Peyer's patch (tissue), 4 donors: ENCODE measurements around the gene ALG6. TPM values are rescaled to one million over a fixed set of nuclear protein-coding genes. Genes with fewer than 3 reads are reported as not detected.
"Not testable (repeated sequence)": the region's sequence is repeated elsewhere in the genome, so short reads cannot be mapped to it uniquely, and the experiment has no call there.

Experiments used
- DNase-seq, 3 donors: peaks; one replicate each; pipeline ENCODE4 v3.0.0-alpha.2; 2017 to 2019
- H3K27ac ChIP-seq, 4 donors: fragments of 200-600 bp; sonication (generic); one replicate each; pipeline ENCODE4 v1.5.1; 2016 to 2019
- H3K27me3 ChIP-seq, 2 donors: fragments of 200-600 bp; sonication (generic); one replicate each; pipeline ENCODE4 v1.5.1; 2019
- H3K36me3 ChIP-seq, 3 donors: fragments of 200-600 bp; sonication (generic); one replicate each; pipeline ENCODE4 v1.5.1; 2016 to 2019
- H3K4me1 ChIP-seq, 4 donors: fragments of 200-600 bp; sonication (generic); one replicate each; pipeline ENCODE4 v1.5.1; 2016 to 2019
- H3K4me3 ChIP-seq, 4 donors: fragments of 200-600 bp; sonication (generic); 1 replicate in 3 of 4; 2 replicates in 1 of 4; pipeline ENCODE4 v1.5.1; 2016 to 2019; ENCODE audit warnings: mild to moderate bottlenecking in 1 of 4
- H3K9me3 ChIP-seq, 4 donors: fragments of 200-600 bp; sonication (generic); one replicate each; pipeline ENCODE4 v1.5.1; 2016 to 2019; ENCODE audit warnings: mild to moderate bottlenecking in 1 of 4
- POLR2A ChIP-seq, 2 donors: fragments of 450-650 bp; IDR thresholded peaks; one replicate each; pipeline ENCODE4 v1.5.1; 2017; ENCODE audit warnings: antibody characterized with exemption in 2 of 2, mild to moderate bottlenecking in 2 of 2, moderate library complexity in 2 of 2
- total RNA-seq, 4 donors: library from RNA; depleted of rRNA; stranded (reverse); fragments of >200 nt; gene quantifications; one replicate each; pipeline ENCODE4 v1.1.0, GENCODE V29; 2016
- TF ChIP-seq, protein P1 (sequence below), 6 experiments: fragments of 450-650 bp in 4 of 6; fragments of 200-600 bp in 2 of 6; sonication (generic) in 1 of 6; IDR thresholded peaks; one replicate each; pipeline ENCODE4 v1.5.1; 2017 to 2019; ENCODE audit warnings: antibody characterized with exemption in 6 of 6, mild to moderate bottlenecking in 3 of 6, moderate library complexity in 1 of 6

Gene ALG6
- total RNA-seq, 4 donors from 2014 or later: 10.8 to 46.2 (median 20.7) TPM

DNA sequence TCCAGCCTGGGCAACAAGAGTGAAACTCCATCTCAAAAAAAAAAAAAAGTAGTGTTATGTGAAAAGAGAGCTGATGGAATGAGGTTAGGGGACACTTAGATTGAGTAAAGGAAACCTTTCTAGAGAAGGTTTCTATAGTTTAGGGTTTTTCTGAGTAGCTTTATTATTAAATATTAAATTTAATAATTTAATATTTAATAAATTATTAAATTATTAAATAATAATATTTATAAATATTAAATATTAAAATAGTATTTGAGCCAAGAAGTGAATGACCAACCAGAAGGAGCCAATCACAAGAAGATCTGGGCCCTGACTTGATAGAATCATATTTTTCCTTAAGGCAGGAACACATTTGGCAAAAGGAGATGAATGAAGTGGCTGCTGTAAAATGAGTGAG is 50.7 kb downstream of the ALG6 start:
- no peak for TF ChIP-seq POLR2A (IDR thresholded peaks at IDR 0.05)
- TF ChIP-seq, protein P1, sequence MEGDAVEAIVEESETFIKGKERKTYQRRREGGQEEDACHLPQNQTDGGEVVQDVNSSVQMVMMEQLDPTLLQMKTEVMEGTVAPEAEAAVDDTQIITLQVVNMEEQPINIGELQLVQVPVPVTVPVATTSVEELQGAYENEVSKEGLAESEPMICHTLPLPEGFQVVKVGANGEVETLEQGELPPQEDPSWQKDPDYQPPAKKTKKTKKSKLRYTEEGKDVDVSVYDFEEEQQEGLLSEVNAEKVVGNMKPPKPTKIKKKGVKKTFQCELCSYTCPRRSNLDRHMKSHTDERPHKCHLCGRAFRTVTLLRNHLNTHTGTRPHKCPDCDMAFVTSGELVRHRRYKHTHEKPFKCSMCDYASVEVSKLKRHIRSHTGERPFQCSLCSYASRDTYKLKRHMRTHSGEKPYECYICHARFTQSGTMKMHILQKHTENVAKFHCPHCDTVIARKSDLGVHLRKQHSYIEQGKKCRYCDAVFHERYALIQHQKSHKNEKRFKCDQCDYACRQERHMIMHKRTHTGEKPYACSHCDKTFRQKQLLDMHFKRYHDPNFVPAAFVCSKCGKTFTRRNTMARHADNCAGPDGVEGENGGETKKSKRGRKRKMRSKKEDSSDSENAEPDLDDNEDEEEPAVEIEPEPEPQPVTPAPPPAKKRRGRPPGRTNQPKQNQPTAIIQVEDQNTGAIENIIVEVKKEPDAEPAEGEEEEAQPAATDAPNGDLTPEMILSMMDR (IDR thresholded peaks at IDR 0.05): no peak
- Histone ChIP-seq H3K4me1 (no peaks in the 10 kb centered on the region), H3K36me3 (no peaks in the 10 kb centered on the region), H3K27me3 (no peaks in the 10 kb centered on the region), H3K9me3 (no peaks in the 10 kb centered on the region), H3K4me3 (no peak overlapping the region), H3K27ac (no peak overlapping the region)
- DNase-seq: no peak

DNA sequence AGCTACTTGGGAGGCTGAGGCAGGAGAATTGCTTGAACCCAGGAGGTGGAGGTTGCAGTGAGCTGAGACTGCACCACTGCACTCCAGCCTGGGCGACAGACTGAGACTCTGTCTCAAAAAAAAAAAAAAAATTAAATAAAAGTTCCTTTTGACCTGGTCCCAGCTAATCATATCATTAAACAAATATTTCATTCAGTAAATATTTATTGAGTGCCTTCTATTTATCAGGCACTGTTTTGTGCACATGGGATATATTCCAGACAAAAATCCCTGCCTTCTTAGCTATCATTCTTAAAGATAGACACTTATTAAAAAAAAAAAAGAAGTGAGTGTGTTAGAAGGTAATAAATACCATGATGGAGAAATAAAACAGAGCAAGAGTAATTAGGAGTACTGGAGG is 53.3 kb downstream of the ALG6 start:
- not testable (repeated sequence) for H3K9me3 ChIP-seq, H3K27ac ChIP-seq, DNase-seq, H3K27me3 ChIP-seq, H3K4me1 ChIP-seq, H3K4me3 ChIP-seq, H3K36me3 ChIP-seq

DNA sequence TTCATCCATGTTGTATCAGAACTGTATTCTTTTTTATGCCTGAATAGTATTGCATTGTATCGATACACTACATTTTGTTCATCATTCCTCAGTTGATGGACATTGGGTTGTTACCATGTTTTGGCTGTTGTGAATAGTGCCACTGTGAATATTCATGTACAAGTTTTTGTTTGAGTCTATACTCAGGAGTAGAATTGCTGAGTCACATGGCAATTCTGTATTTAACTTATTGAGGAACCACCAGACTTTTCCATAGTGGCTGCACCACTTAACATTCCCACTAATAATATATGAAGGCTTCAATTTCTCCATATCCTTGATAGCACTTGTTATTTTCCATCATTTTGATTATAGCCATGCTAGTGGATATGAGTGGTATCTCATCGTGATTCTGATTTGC is 56.2 kb downstream of the ALG6 start:
- H3K27me3 ChIP-seq: no peaks in the 10 kb centered on the region
- H3K36me3 ChIP-seq: peaks cover 0 to under 1% (median 0%) of the 10 kb centered on the region in 3 donors
- H3K9me3 ChIP-seq: no peaks in the 10 kb centered on the region
- H3K4me3 ChIP-seq: no peak overlapping the region
- no peak overlapping the region for H3K27ac ChIP-seq
- H3K4me1 ChIP-seq: no peaks in the 10 kb centered on the region
- DNase-seq: no peak
- TF ChIP-seq, protein P1 (IDR thresholded peaks at IDR 0.05): no peak
- TF ChIP-seq POLR2A (IDR thresholded peaks at IDR 0.05): no peak

DNA sequence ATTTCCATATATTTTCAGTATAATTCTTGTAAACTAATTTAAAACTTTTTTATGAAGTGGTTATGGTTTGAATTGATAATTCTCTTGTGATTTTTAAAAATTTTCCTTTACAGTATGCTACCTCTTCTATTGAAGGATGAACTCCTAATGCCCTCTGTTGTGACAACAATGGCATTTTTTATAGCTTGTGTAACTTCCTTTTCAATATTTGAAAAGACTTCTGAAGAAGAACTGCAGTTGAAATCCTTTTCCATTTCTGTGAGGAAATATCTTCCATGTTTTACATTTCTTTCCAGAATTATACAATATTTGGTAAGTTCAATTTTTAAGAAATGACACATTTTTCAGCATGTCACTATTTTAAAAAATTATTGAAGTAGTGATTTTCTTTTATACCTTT is 61.4 kb downstream of the ALG6 start:
- Histone ChIP-seq H3K36me3 (peaks cover 0 to 14% (median 0%) of the 10 kb centered on the region in 3 donors), H3K4me1 (no peaks in the 10 kb centered on the region), H3K27me3 (no peaks in the 10 kb centered on the region), H3K27ac (no peak overlapping the region), H3K4me3 (no peak overlapping the region), H3K9me3 (no peaks in the 10 kb centered on the region)
- DNase-seq: no peak
- TF ChIP-seq, protein P1 (IDR thresholded peaks at IDR 0.05): no peak
- no peak for TF ChIP-seq POLR2A (IDR thresholded peaks at IDR 0.05)

DNA sequence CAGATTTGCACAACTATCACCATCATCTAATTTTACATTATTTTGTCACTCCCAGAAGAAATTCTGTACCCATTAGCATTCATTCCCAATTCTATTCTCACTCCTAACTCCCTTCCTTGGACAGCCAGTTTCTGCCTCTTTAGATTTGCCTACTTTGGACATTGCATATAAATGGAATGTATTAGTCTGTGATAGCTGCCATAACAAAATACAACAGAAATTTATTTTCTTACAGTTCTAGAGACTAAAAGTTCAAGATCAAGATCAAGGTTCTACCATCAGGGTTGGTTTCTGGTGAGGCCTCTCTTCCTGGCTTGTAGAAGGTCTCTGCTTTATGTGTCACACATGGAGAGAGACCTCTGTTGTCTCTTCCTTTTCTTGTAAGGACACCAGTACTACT is 61.9 kb downstream of the ALG6 start:
- no peak overlapping the region for H3K27ac ChIP-seq
- H3K4me1 ChIP-seq: no peaks in the 10 kb centered on the region
- no peak for DNase-seq
- H3K9me3 ChIP-seq: no peaks in the 10 kb centered on the region
- peaks cover 0 to 14% (median 0%) of the 10 kb centered on the region in 3 donors for H3K36me3 ChIP-seq
- H3K4me3 ChIP-seq: no peak overlapping the region
- H3K27me3 ChIP-seq: no peaks in the 10 kb centered on the region
- TF ChIP-seq POLR2A (IDR thresholded peaks at IDR 0.05): no peak
- TF ChIP-seq, protein P1 (IDR thresholded peaks at IDR 0.05): no peak

DNA sequence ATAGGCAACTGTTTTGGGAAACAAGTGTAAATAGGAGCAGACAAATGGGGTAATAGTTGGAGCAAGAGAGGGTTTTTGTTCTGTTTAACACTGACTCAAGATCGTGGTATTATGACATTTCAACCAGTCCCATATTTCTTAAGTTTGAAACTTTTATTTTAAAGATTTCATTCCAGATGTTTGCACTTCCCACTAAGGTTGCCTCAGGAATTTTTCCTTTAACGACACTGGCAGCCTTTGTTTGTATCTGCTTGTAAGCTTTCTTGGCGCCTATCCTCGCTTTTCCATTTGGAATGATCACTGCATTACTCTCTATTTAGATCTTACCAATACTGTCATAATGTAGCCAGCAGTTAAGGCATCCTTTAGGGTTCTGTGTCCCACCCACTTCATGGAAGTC is 67.7 kb downstream of the ALG6 start:
- no peaks in the 10 kb centered on the region for H3K36me3 ChIP-seq
- H3K4me3 ChIP-seq: no peak overlapping the region
- H3K27me3 ChIP-seq: no peaks in the 10 kb centered on the region
- no peak for TF ChIP-seq POLR2A (IDR thresholded peaks at IDR 0.05)
- TF ChIP-seq, protein P1 (IDR thresholded peaks at IDR 0.05): no peak
- no peak for DNase-seq
- H3K4me1 ChIP-seq: no peaks in the 10 kb centered on the region
- H3K9me3 ChIP-seq: no peaks in the 10 kb centered on the region
- no peak overlapping the region for H3K27ac ChIP-seq
